Spinal cord (tissue), 10 donors: ENCODE measurements around the gene CDCA8. TPM values are rescaled to one million over a fixed set of nuclear protein-coding genes. Genes with fewer than 3 reads are reported as not detected.

Source experiments
- DNase-seq, 6 donors: peaks; one replicate each; pipeline versions ENCODE4 v3.0.0 to v3.0.0-alpha.2; 2013 to 2015; ENCODE audit warnings: low spot score in 6 of 6, low read depth in 4 of 6
- H3K27ac ChIP-seq: one replicate; pipeline ENCODE4 v1.5.1; 2013; ENCODE audit warnings: low read depth, low read length, control low read depth
- H3K27me3 ChIP-seq: one replicate; pipeline ENCODE4 v1.6.1; 2013; ENCODE audit warnings: low read length; ENCODE audit not compliant: control insufficient read depth, insufficient read depth
- H3K36me3 ChIP-seq: one replicate; pipeline ENCODE4 v1.6.1; 2013; ENCODE audit warnings: low read length; ENCODE audit not compliant: control insufficient read depth, insufficient read depth
- H3K4me1 ChIP-seq: one replicate; pipeline ENCODE4 v1.6.1; 2013; ENCODE audit warnings: low read length; ENCODE audit not compliant: control insufficient read depth, insufficient read depth
- H3K4me3 ChIP-seq: one replicate; pipeline ENCODE4 v1.5.1; 2013; ENCODE audit warnings: low read depth, low read length, control low read depth
- H3K9me3 ChIP-seq: one replicate; pipeline ENCODE4 v1.6.1; 2013; ENCODE audit warnings: low read length; ENCODE audit not compliant: control insufficient read depth, insufficient read depth
- WGBS: methylation state at CpG from one replicate; pipeline ENCODE4 v1.1.5; 2013; ENCODE audit warnings: missing lambda C conversion rate; ENCODE audit not compliant: insufficient coverage; 5-methylcytosine and 5-hydroxymethylcytosine counted together
- polyA plus RNA-seq, 2 donors: library from polyadenylated mRNA; unstranded; fragments of 120-200 nt; gene quantifications; one replicate each; pipeline ENCODE4 v1.2.1, GENCODE V29; 2013; ENCODE audit not compliant: insufficient read length in 2 of 2
- total RNA-seq, 2 donors: library from RNA; depleted of rRNA in 1 of 2; stranded (reverse); fragments of 120-200 nt in 1 of 2; fragments of >200 nt in 1 of 2; gene quantifications; one replicate each; pipeline versions ENCODE4 v1.2.3 to v1.2.4, GENCODE V29; 2013 to 2014
- donor health status: healthy.

The CDCA8 gene
- total and polyA plus RNA-seq, 4 donors = 2.2 to 8.1 (median 5.2) TPM

DNA sequence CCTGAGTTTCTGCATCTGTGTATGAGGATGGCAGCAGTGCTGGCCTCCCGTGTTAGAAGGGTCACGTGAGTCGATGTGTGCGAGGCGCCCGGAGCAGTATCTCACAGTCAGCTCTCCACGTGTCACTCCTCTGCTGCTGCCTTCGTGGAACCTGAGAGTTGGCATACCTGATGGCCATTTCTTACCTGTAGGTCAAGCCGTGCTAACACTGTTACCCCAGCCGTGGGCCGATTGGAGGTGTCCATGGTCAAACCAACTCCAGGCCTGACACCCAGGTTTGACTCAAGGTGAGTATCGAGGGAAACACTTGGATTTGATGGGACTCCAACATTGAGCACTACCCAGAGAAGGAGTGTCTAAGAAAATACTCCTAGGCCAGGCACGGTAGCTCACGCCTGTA is 10.7 kb downstream of the CDCA8 start:
- Histone ChIP-seq H3K27me3 (no peaks in the 10 kb centered on the region), H3K27ac (no peak overlapping the region), H3K4me3 (no peak overlapping the region), H3K9me3 (no peaks in the 10 kb centered on the region), H3K36me3 (peaks cover 29% of the 10 kb centered on the region), H3K4me1 (no peaks in the 10 kb centered on the region)
- WGBS = 97% methylated on average over 14 of the region's 14 CpGs
- no peak for DNase-seq

DNA sequence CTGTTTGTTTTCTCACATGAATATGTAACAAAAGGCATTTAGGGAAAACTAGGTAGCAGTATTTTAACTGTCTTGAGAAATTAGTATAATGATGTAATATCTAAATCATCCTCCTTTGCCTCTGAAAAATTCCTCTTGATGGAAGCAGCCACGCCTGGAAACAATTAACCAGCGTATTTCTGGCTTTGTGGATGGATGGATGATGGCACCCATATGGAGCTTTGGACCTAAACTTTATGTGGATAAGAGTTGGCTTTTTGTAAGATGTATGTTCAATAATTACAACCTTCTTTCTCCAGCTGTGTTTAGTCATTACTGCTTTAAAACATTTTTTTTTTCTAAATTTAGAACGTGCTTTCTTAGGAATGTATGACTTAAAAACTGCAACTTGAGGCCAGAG is 12.7 kb downstream of the CDCA8 start:
- peaks cover 31% of the 10 kb centered on the region for H3K36me3 ChIP-seq
- WGBS = no CpG with 5 or more reads among the region's 3 CpGs

DNA sequence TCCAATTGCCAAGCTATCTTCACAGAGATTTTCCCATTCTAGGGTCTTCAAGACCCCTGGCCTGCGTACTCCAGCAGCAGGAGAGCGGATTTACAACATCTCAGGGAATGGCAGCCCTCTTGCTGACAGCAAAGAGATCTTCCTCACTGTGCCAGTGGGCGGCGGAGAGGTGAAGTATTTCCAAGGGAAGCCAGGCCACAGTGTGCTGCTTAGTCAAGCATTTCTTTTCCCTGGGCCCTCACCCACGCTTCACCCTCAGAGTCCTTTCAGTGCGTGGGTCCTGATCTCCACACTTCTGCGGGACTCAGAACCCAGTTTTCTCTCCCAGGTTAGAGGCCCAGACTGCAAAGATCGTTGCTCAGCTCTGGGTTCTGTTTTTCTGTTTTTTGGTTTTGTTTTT is 13.1 kb downstream of the CDCA8 start:
- H3K9me3 ChIP-seq = no peaks in the 10 kb centered on the region
- H3K27me3 ChIP-seq = no peaks in the 10 kb centered on the region
- H3K36me3 ChIP-seq = peaks cover 31% of the 10 kb centered on the region
- no peak overlapping the region for H3K4me3 ChIP-seq
- no peaks in the 10 kb centered on the region for H3K4me1 ChIP-seq
- no peak overlapping the region for H3K27ac ChIP-seq
- WGBS = 86% methylated on average over 7 of the region's 8 CpGs
- no peak for DNase-seq

More for the DNA sequence above, 12.7 kb downstream of the CDCA8 start:
- no peak overlapping the region for H3K27ac ChIP-seq
- H3K27me3 ChIP-seq = no peaks in the 10 kb centered on the region
- H3K4me3 ChIP-seq = no peak overlapping the region
- no peaks in the 10 kb centered on the region for H3K9me3 ChIP-seq
- DNase-seq = no peak
- no peaks in the 10 kb centered on the region for H3K4me1 ChIP-seq

DNA sequence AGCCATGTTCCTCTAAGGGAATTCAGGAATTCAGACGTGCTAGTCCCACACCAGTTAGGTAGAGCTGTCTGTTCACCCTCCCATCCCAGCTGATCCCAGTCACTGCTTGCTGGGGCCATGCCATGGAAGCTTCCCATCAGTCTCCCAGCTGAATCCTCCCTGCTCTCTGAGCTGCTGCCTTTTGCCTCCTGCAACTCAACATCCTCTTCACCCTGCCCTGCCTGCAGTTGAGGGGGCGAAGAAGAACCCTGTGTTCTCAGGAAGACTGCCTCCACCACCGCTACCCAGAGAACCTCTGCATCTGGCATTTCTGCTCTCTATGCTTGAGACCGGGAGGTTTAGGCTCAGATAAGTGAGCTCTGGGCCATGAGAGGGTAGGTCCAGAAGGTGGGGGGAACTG is 16.2 kb downstream of the CDCA8 start:
- Histone ChIP-seq H3K27ac (no peak overlapping the region), H3K9me3 (no peaks in the 10 kb centered on the region), H3K36me3 (peaks cover 25% of the 10 kb centered on the region), H3K4me1 (no peaks in the 10 kb centered on the region), H3K4me3 (no peak overlapping the region), H3K27me3 (no peaks in the 10 kb centered on the region)
- DNase-seq = no peak
- 83% methylated on average over 1 of the region's 4 CpGs for WGBS

- no peaks in the 10 kb centered on the region for H3K9me3 ChIP-seq
- WGBS = 88% methylated on average over 4 of the region's 8 CpGs
- DNase-seq = no peak
- no peak overlapping the region for H3K27ac ChIP-seq
- H3K4me3 ChIP-seq = no peak overlapping the region
- peaks cover 38% of the 10 kb centered on the region for H3K36me3 ChIP-seq
- no peaks in the 10 kb centered on the region for H3K4me1 ChIP-seq
- no peaks in the 10 kb centered on the region for H3K27me3 ChIP-seq
Measured at GRCh38 chr1:37714226-37714625, 21.9 kb downstream of the CDCA8 start.

DNA sequence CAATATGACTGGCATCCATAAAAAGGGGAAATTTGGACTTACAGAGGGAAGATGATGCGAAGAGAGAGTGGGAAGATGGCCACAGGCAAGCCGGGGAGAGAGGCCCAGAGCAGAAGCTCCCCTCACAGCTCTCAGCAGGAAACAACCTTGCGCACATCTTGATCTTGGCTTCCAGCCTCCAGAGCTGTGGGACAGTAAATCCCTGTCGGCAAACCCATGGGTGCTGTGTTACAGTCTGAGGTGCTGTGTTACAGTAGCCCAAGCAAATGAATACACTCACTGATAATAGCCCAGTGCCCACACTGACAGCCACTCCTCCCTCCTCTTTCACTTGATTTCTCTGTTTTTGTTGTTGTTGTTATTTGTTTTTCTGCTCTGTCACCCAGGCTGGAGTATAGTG is 22.4 kb downstream of the CDCA8 start:
- 70% methylated on average over 2 of the region's 4 CpGs for WGBS
- Histone ChIP-seq H3K4me3 (no peak overlapping the region), H3K27ac (no peak overlapping the region), H3K36me3 (peaks cover 42% of the 10 kb centered on the region), H3K27me3 (no peaks in the 10 kb centered on the region), H3K4me1 (no peaks in the 10 kb centered on the region), H3K9me3 (no peaks in the 10 kb centered on the region)
- DNase-seq = no peak

GRCh38 chr1:37716321-37716720 is 24.0 kb downstream of the CDCA8 start:
- H3K4me3 ChIP-seq = no peak overlapping the region
- 69% methylated on average over 1 of the region's 4 CpGs for whole genome bisulfite sequencing
- no peak for DNase-seq
- H3K27ac ChIP-seq = no peak overlapping the region
- no peaks in the 10 kb centered on the region for H3K27me3 ChIP-seq
- no peaks in the 10 kb centered on the region for H3K9me3 ChIP-seq
- peaks cover under 1% of the 10 kb centered on the region for H3K4me1 ChIP-seq
- peaks cover 55% of the 10 kb centered on the region for H3K36me3 ChIP-seq

DNA sequence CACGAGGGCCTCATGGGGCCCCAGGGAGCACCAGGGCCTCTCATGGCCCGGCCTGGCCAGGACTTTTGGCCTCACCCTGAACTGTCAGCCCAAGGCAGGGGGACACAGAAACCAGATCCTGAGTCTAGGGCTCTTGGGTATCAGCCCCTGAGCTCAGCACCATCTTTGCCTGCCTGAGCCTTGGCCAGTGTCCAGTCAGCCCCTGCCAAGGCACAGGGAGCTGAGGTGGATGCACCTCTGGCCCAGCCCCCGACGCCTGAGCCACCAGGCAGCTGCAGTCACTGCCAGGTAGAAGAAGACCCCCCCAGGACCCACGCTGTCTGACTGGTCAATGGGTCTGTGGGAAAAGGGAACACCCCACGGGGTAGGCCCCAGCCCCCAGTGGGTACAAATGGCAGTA is 25.3 kb downstream of the CDCA8 start:
- Histone ChIP-seq H3K36me3 (peaks cover 62% of the 10 kb centered on the region), H3K4me1 (peaks cover 9% of the 10 kb centered on the region), H3K27me3 (no peaks in the 10 kb centered on the region), H3K4me3 (no peak overlapping the region), H3K9me3 (no peaks in the 10 kb centered on the region), H3K27ac (no peak overlapping the region)
- DNase-seq = no peak
- WGBS = 68% methylated on average over 5 of the region's 6 CpGs

DNA sequence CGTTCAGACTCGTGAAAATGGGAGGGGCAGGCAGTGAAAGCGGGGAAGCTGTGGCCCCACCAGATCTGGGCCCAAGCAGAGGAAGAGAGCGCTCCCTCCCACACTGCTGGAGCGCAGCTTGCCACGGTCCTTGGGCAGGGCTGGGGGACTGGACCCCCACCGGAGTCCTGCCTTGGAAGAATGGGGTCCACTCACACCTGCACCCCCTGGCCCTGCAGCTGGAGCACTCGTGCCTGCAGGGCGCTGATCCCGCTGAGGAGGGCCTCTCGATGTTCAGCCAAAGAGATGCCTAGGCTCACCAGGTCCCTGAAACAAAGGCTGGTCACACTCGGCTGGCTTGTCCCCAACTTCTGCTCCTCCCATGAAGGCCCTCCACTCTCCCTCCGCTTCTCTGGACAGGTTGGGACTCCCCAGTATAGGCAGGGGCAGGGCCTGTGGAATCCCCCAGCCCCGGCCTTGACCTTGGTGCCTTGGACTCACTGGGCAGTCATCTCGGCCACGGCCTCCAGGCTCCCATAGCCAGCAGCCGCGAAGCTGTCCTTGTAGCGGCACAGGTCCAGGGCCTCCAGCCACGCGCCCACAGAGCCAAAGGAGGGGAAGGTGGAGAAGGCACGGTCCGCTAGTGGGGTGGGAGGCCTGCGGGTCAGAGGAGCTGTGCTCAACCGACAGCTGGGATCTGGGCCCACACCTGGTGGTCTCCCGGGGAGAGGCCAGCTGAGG is 26.0 kb downstream of the CDCA8 start:
- WGBS = 88% methylated on average over 24 of the region's 26 CpGs
- H3K27me3 ChIP-seq = no peaks in the 10 kb centered on the region
- no peak for DNase-seq

GRCh38 chr1:37718901-37719571 is 26.7 kb downstream of the CDCA8 start:
- H3K4me1 ChIP-seq = peaks cover 23% of the 10 kb centered on the region
- DNase-seq = no peak
- WGBS = 87% methylated on average over 8 of the region's 15 CpGs
- no peaks in the 10 kb centered on the region for H3K27me3 ChIP-seq
- peaks cover 72% of the 10 kb centered on the region for H3K36me3 ChIP-seq
- H3K27ac ChIP-seq = no peak overlapping the region
- no peak overlapping the region for H3K4me3 ChIP-seq
- H3K9me3 ChIP-seq = no peaks in the 10 kb centered on the region

More for the DNA sequence above, 26.0 kb downstream of the CDCA8 start:
- H3K36me3 ChIP-seq = peaks cover 69% of the 10 kb centered on the region
- H3K4me3 ChIP-seq = no peak overlapping the region
- no peaks in the 10 kb centered on the region for H3K9me3 ChIP-seq
- H3K4me1 ChIP-seq = peaks cover 16% of the 10 kb centered on the region
- no peak overlapping the region for H3K27ac ChIP-seq
